HK-2 (cell line): ENCODE data around the gene MORN3.
"Not testable (repeated sequence)": the region's sequence is repeated elsewhere in the genome, so short reads cannot be mapped to it uniquely, and the experiment has no call there.

Source experiments
- DNase-seq: peaks from one replicate; pipeline ENCODE4 v3.0.0-alpha.2; 2018; ENCODE audit not compliant: unreplicated experiment

The MORN3 gene

DNA sequence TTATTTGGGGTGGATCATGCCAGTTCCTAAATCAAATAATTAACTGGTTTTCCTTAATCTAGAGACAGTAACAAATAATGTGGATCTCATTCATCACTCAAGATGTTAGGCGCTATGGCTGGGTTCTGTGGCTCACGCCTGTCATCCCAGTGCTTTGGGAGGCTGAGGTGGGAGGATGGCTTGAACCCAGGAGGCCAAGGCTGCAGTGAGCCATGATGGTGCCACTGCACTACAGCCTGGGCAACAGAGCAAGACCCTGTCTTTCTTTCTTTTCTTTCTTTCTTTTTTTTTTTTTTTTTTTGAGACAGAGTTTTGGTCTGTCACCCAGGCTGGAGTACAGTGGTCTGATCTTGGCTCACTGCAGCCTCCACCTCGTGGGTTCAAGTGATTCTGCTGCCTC is 23.3 kb upstream of the MORN3 start:
- not testable (repeated sequence) for DNase-seq

DNA sequence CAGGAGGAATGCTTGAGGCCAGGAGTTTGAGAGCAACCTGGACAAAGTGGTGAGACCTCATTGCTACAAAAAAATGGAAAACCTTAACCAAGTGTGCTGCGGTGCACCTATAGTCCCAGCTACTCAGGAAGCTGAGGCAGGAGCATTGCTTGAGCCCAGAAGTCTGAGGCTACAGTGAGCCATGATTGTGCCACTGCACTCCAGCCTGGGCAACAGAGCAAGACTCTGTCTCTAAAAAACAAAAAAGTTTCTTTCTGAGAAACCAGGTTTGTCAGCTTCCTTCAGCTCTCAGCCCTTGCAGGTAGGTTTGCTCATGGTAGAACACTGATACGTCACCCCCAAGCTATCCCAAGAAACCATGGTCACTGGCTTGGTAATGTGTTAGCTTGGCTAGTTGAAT is 20.0 kb upstream of the MORN3 start:
- DNase-seq, result no peak

DNA sequence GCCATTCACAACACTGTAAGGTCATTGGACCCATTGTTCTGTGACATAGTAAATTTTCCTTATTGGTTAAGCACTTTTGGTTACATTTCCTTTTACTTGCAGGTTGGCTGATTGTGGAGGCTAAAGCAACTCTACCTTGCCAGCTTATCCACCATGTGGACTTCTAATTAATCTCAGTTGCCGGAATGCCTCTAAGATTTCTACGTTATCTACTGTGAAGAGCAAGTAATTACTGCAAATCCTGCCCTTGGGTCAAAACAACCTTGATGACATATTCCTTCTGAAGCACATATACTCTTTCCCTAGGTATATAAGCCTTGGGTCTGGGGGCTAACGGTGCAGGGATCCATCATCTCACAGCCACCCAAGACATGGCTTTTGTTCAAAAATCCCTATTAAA is 19.5 kb upstream of the MORN3 start:
- DNase-seq, result no peak

DNA sequence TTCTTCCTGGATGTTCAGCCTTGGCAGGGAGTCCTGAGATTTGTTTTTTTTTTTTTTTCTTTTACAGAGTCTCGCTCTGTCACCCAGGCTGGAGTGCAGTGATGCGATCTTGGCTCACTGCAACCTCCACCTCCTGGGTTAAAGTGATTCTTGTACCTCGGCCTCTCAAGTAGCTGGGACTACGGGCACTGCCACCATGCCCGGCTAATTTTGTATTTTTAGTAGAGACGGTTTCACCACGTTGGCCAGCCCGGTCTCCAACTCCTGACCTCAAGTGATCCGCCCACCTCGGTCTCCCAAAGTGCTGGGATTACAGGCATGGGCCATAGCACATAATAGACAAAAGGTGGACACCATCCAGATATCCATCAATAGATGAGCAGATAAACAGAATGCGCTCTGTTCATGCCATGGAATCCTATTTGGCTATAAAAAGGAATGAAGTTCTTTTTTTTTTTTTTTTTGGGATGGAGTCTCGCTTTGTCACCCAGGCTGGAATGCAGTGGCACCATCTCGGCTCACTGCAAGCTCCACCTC is 10.3 kb upstream of the MORN3 start:
- not testable (repeated sequence) for DNase-seq

DNA sequence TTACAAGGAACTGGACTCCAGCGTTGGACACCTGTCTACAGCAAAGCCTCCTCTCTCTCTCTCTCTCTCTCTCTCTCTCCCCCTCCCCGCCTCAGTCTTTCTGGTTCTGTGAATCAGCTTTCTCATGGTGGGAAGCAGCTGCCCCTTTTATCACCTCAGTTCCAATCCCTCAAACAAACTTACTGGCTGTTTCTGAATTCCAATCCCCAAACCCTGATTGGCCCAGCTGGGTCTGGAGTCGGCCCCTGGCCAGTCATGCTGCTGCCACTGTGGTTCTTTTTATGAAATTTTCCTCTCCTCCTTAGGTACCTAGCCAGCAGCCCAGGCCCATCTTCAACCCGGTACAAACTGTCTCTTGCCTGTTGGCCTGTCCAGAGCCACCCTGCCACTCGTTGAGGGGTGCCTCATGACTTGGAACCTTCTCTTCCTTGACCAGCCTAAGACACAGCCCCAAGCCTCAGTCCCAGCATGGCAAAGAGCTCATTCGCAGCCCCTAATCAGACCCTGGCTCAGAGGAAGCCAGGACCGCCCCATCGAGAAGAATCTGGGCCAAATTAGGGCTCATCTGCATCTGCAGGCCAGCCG is 9.4 kb upstream of the MORN3 start:
- no peak for DNase-seq

DNA sequence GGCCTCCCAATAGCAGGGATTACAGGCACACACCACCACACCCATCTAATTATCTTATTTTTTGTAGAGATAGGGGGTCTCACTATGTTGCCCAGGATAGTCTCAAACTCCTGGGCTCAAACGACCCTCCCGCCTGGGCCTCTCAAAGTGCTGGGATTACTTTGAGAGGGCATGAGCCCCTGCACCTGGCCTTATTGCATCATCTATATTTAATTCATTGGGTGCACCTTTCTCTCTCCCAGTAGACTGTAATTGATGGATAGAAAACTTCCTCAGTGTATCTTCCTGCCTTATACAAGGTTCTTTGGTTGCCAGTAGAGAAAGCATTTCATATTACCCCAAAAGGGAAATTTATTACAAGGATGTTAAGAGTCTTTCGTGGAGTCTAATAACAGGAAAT is 8.9 kb upstream of the MORN3 start:
- no peak for DNase-seq

DNA sequence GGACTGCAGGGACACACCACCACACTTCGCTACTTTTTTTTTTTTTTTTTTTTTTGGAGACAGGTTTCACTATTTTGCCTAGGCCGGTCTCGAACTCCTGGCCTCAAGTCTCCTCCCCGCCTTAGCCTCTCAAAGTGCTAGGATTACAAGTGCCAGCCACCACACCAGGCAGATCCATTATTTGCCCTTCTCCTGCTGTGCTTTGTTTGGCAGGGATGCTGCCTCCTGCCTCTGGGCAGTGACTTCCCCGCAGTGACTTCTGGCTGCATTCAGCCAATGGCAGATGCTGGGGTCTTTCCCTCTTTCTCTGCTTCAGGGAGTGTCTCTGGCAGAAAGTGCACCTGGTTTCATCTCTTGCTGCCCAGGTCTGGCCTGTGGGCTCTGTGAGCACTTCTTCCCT is 6.7 kb upstream of the MORN3 start:
- DNase-seq, result no peak

DNA sequence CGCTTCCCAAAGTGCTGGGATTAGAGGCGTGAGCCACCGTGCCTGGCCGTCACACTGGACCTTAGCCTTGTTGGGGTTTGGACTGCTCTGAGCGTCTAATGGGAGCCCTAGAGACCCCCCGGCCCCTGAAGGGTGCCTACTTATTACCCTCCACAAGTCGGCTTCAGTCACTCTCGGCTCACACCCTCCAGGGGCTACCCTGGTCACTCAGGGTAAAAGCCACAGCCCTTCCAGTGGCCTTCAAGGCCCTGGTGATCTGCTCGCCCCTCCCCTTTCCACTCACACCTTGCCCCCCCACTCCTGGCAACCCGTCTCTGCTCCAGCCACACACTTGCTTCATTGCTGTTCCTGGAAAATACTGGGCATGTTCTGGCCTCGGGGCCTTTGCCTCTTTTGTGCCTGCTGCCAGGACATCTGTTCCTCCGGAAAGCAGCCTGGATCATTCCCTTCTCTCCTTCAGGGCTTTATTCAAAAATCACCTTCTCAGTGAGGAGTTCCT is 3.6 kb upstream of the MORN3 start:
- no peak for DNase-seq

DNA sequence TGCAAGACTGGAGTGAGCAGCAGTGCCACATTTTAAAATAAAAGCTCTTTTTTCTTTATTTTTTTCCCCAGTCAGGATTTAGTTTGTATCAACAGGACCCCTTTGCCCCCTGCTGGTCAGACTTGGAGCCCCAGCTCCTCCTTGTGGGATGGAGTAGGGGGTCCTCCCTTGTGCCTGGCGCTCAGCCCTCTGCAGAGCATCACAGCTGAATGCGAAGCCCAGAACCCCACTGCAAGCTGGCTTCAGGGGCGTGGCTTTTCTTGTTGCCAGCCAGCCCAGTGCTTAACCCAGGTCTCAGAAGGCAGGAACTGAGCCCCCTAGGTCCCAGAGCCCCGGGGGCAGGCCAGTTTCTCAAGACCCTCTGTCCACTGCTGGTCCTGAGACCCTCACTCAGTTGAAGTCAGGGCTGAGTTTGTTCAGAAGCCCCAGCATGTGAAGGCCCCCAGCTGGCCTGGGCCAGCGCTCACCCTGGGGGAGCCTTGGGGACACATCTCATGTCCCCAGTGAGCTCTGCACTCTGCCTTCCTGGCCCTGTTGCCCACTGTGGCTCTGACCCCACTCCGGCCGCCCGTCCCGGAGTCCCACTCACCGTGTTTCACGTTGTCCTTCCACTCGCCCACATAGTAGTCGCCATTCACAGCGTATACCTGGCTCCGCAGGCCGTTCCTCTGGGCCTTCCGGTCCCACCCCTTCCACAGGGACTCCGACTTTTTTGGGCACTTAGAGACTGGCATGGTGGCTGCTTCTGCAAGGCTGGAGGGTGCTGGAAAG is 519 bp downstream of the MORN3 start:
- DNase-seq, result peak; percentile 20

DNA sequence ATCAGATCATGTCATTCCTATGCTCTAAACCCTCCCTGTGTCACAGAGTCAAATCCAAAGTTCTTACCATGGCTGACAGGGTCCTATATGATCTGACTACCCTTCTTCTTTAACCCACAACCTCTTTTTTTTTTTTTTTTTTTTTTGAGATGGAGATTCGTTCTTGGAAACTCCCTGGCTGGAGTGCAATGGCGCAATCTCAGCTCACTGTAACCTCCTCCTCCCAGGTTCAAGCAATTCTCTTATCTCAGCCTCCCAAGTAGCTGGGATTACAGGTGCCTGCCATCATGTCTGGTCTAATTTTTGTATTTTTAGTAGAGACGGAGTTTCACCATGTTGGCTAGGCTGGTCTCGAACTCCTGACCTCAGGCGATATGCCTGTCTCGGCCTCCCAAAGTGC is 2.6 kb downstream of the MORN3 start:
- not testable (repeated sequence) for DNase-seq

DNA sequence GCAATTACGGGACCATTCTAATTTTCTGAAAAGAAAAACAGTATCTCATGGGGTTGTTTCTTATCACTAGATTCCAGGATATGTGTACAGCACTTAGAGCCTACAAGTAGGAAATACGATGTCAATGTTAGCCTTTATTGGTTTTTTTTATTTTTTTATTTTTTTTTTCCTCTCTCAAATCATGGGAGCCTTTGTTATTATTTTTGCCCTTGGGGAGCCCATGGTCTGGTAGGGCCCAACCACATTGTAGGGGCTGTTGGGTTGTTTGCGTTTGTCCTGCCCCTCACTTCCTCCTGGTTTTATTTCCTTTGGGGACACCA is 5.9 kb downstream of the MORN3 start:
- DNase-seq, result no peak

DNA sequence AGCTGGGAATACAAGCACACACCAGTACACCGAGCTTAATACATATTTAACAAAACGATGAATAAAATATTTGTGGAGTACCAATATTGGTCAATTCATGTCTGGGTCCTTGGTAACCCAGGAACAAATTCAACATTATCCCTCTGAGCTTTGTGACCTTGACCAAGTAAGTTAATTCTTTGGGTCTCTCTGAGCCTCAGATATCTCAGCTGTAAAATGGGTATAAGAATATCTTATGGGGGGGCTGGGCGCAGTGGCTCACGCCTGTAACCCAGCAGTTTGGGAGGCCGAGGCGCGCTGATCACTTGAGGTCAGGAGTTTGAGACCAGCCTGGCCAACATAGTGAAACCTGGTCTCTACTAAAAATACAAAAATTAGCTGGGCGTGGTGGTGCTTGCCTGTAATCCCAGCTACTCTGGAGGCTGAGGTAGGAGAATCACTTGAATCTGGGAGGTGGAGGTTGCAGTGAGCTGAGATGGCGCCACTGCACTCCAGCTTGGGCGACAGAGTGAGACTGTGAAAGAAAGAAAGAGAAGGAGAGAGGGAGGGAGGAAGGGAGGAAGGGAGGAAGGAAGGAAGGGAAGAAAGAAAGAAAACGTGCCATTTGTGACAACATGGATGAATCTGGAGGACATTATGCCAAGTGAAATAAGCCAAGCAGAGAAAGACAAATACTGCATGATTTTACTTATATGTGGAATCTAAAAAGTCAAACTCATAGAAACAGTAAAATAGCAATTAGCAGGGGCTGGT is 7.9 kb downstream of the MORN3 start:
- not testable (repeated sequence) for DNase-seq

DNA sequence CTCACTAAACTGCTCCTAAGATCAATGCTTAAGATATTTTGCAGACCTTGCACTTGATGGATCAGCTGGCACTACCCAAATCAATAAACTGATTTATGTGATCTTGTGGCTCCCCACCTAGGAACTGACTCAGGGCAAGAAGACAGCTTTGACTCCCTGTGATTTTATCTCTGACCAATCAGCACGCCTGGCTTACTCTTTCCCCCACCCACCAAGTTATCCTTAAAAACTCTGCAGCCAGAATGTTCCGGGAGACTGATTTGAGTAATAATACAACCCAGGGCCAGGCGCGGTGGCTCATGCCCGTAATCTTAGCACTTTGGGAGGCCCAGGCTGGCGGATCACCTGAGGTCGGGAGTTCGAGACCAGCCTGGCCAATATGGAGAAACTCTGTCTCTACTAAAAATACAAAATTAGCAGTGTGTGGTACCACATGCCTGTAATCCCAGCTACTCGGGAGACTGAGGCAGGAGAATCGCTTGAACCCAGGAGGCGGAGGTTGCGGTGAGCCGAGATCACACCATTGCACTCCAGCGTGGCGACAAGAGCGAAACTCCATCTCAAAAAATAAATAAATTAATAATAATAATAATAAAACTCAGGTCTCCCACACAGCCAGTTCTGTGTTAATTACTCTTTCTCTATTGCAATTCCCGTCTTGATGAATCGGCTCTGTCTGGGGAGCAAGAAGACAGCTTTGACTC is 12.0 kb downstream of the MORN3 start:
- DNase-seq, result no peak

DNA sequence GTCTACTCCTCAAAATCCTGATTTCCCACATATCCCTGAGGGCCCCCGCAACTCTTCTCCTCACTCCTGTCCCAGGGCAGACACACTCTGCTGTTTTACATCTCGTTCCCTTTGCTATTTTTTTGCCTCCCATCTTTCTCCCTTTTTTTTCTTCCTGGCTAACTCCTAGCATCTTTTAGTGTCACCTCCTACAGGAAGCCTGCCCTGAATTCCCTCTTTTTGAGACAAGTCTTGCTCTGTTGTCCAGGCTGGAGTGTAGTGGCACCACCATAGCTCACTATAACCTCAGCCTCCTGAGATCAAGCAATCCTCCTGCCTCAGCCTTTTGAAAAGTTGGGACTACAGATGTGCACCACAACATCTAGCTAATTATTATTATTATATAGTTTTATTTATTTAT is 13.3 kb downstream of the MORN3 start:
- no peak for DNase-seq

DNA sequence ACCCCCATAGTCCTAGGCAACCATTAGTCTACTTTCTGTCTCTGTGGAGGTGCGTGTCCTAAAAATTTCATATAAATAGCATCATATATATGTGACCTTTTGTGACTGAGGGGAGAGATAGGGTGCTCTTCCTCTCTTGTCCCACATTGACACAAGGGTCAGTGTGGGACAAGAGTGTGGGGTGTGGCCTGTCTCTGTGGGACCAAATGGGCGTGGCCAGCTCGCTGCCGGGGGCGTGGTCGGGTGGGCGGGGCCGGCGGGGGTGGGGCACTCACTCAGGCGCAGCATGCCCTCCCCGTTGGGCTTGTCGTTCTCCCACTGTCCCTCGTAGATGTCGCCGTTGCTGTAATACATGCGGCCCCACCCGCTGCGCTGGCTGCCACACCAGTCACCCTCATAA is 15.5 kb downstream of the MORN3 start:
- no peak for DNase-seq

DNA sequence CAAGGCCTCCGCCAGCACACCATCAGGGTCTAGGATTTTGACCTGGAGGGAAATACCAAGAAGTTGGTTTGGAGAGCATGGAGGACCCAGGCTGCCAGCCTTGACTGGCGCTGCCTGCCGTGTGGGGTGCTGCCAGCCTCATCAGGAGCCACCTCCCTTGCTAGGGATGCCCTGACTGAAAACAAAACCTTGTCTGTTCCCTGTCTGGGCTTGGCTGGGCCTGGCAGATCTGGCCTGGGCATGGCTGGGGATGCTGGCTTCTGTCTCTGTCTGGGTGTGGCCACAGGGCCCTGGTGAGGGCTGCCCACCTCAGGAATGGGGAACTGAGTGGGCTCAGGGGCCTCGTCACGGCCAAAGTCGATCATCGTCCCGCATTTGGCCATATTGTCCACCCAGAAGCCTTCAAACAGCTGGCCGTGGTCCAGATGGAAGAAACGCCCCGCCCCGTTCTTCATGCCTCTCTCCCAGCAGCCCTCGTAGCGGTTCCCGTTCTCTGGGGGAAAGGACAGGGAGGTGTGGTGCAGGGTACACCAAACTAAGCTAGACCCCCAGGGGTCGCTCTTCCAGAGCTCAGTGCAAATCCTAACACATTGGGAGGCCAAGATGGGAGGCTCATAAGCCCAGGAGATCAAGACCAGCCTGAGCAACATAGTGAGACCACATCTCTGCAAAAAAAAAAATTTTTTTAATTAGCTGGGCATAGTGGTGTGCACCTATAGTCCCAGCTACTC is 16.5 kb downstream of the MORN3 start:
- no peak for DNase-seq

DNA sequence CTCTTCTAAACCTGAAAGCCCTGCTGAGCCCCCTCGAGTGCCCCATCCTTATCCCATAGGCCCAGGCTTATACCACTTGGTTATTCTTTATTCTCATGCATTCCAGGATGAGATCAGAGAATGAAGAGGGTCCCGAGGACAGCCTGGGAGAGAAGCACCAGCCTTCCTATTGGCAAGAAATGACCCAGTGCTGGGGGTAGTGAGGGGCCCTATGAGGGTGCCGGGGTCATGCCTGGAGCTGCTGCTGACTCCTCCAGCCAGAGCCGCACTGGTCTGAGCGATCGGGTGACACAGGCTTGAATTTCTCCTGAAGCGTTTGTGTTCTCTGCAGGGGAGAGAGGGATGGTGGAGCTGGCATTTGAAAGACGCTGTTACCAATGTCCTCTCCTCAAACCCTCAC is 18.1 kb downstream of the MORN3 start:
- no peak for DNase-seq

DNA sequence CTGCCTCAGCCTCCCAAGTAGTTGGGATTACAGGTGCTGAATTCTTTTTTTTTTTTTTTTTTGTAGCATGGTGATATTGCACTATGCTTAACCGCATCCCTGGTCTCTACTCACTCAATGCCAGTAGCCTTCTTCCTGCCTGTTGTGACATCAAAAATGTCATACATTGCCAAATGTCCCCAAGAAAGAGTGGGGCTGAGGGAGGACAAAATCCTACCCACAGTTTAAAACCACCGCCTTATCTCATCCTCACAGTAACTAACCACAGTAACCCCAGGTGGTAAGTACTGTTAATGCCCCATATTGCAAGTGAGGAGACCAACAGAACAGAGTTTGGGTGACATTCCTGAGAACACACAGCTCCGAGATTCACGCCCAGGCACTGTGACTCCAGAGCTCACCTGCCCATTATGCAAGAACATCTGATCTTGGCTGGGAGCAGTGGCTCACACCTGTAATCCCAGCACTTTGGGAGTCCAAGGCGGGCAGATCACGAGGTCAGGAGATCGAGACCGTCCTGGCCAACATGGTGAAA is 19.6 kb downstream of the MORN3 start:
- no peak for DNase-seq

DNA sequence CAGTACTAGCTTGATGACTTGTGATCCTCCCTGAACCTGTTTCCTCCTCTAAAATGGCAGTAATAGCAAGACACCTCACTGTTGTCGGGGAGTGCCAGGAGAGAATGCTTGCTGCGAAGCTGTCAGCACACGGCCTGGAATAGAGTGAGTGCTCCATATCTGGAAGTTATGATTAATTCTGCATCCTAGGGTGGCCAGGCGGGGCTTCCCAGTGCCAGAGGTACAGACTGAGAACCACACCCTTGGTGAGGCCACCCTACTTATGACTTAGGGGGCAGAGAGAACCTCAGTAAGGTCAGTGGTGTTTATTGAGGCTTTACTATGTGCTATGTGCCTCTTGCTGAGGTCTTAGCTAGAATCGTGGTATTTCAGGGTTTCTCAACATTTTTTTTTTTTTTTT is 20.1 kb downstream of the MORN3 start:
- DNase-seq, result no peak

DNA sequence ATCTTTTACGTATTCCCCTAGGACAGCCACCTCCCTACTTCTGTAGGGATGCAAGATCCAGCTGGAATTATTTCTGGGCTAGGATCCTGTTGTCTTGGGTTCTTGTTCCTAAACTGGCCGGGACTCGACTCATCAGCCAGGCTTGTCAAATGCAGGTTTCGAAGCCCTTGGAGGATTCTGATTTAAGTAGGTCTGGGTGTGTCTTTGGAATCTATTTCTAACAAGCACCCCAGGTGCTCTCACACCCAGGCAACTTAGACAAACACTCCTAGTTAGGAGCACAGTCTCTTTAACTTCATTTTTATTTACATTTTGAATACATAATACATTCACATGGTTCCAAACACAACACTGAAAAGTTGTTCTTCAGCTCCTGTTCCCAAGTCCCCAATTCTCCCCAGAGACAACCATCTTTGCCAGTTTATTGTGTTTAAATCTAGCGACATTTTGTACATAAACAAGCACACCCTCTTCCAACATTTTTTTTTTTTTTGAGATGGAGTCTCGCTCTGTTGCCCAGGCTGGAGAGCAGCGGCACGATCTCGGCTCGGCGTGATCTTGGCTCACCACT is 20.9 kb downstream of the MORN3 start:
- no peak for DNase-seq

DNA sequence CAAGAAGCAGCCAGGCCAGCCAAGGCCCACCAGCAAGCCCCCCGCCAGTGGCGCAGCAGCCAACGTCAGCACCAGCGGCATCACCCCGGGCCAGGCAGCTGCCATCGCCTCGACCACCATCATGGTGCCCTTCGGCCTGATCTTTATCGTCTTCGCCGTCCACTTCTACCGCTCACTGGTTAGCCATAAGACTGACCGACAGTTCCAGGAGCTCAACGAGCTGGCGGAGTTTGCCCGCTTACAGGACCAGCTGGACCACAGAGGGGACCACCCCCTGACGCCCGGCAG is 28.2 kb downstream of the MORN3 start:
- no peak for DNase-seq
